CD4-positive, alpha-beta T cell treated with Interleukin-17A for 1 hour (primary cell): ENCODE measurements around the gene ERFE.
"Not testable (repeated sequence)": the region's sequence is repeated elsewhere in the genome, so short reads cannot be mapped to it uniquely, and the experiment has no call there.

Source experiments
- DNase-seq: peaks from one replicate; pipeline ENCODE4 v3.0.0-alpha.2; 2020

Gene ERFE, protein sequence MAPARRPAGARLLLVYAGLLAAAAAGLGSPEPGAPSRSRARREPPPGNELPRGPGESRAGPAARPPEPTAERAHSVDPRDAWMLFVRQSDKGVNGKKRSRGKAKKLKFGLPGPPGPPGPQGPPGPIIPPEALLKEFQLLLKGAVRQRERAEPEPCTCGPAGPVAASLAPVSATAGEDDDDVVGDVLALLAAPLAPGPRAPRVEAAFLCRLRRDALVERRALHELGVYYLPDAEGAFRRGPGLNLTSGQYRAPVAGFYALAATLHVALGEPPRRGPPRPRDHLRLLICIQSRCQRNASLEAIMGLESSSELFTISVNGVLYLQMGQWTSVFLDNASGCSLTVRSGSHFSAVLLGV

DNA sequence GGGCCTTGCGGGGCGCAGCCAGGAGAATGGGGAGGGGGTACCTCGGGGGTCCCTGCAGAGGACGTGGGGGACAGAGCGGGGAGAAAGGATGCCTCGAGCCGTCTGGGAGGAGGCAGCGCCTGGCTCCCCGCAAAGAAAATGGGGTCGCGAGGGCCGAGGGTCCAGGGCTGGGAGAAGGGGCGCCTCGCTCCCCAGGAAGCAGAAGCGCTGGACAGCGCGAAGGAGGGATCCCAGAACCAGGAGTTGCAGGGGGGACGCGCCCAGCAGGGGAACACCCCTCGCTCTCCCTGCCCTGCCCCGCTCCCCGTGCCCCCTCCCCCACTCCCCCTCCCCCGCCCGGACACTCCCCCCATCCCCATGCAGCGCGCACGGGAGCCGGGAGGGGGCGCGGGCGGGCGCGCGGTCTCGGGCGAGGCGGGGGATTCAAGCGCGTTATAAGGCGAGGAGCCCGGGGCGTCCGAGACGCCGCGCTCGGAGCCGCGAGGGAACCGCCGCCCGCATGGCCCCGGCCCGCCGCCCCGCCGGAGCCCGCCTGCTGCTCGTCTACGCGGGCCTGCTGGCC is at the start of gene ERFE:
Gene ERFE (plus strand): TSS at position 462 of the 562 bp plus-strand sequence. CDS start 38 bp downstream, at position 500.
- DNase-seq, result peak; percentile 35

DNA sequence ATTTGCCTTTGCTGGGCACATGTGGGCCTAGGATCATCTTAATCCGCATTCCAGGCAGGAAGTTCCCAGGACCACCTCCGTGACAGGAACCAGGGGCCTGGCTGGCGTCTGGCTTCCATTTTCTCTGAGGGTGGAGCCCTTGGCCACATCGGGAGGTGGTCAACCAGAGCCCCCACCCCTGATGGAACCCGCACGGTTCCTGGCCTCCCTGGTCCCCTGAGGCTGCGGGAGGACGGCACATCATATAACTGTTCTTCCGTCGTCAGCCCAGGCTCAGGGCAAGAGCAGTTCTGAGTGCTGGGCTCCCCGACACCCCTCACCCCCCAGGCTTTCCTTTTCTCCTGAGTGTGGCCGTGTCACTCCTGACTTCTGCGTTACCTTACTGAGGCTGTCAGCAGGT is 45.2 kb upstream of the ERFE start:
- DNase-seq, result no peak

DNA sequence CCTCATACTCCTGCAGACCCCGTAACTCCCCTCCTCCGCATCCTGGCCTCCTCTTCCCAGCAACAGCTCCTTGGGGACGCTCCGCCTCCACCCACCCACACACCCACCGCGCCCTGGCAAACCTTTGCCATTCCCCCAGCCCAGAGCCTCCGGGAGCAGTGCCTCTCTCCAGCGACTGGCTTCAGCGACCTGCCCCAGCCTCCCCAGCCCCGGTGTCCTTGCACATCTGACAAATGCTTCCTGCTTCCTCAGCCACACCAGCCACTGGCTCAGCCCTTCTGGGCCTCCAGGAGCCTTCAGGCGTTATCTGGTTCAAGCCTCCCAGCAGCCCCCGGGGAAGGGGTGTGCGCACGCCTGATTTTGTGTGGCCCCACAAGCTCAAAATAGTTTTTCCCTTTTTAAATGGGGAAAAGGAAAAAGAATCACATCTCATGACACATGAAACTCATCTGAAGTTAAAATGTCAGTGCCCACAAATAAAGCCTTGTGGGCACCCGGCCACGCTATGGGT is 44.4 kb upstream of the ERFE start:
- DNase-seq, result no peak

DNA sequence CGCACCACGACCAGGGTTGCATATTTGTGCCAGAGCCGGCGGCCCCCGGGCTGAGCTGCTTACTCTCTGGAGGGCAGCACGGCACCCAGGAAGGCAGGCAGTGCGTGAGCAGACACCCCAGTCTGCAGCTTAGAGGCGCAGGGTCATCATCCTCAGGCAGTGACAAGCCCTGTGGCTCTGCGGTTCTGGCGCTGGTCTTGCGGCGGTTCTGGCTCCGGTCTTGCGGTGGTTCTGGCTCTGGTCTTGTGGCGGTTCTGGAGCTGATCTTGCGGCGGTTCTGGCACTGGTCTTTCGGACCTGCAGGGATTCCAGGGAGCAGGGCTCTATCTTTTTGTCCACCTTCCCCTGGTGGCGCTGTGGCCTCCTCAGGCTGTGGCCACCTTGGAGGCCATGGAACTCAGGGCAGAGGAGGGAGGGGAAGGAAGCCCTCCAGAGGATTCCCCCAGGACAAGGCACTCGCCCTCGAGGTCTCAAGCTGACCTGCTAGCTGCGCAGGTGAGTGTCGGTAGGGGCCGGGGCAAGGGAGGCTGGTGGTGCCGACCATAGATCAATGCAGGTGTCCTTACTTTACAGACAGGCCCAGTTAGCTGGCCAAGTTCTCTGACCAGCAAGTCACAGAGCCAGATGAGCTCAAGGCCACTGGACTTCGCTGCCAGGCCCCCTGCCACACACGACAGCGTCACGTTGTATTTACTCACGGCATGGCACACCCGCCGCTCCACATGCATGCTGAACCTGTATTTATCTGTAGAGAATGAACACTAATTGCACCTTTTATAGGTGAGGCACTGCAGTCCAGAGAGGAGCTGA is 43.7 kb upstream of the ERFE start:
- DNase-seq, result no peak

DNA sequence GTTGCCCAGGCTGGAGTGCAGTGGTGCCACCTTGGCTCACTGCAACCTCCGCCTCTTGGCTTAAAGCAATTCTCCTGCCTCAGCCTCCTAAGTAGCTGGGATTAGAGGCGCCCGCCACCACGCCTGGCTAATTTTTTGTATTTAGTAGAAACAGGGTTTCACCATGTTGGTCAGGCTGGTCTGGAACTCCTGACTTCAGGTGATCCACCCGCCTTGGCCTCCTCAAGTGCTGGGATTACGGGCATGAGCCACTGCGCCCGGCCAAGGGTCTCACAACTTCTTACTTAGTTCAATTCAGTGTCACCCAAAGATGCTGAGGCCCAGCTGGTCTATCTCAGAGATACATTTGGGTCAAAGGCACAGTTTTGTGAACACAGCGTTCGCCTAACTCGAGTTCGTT is 43.1 kb upstream of the ERFE start:
- not testable (repeated sequence) for DNase-seq

DNA sequence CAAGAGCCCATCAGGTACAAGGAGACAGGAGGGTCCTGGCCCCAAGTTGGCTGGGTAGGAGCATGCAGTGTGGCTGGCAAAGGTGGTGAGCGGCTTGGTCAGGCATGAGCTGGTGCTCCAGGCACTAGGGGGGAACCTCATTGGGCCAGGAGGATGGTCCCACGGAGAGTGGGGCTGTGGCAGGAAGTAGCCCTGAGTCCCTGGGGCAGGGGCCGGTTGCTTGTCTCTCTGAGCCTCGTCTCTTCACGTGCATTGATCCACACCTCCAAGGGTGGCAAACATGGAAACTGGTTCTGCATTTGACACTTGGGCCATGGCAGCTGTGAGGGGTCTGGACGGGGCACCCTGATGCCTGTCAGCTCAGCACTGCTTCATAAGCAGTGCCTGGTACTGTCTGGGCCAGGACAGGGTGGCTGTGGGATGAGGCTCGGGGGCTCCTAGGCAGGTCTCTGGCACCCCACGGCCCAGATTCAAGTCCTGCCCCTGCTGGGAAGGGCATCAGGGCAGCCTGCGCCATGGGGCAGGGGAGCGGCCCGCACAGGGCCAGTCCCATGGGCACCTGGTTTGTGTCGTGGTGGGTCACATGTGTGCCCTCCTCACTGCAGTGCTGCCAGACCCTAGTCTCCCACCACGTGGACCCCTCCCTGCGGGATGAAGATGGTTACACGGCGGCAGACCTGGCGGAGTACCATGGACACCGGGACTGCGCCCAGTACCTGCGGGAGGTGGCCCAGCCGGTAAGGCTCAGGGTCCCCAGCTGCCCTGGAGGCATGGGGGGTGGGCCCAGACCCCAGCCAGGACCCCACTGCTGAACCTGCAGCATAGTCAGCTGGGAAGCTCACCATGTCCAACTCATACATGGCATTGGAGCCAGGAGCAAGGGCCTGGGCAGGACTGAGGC is 42.2 kb upstream of the ERFE start:
- DNase-seq, result no peak

DNA sequence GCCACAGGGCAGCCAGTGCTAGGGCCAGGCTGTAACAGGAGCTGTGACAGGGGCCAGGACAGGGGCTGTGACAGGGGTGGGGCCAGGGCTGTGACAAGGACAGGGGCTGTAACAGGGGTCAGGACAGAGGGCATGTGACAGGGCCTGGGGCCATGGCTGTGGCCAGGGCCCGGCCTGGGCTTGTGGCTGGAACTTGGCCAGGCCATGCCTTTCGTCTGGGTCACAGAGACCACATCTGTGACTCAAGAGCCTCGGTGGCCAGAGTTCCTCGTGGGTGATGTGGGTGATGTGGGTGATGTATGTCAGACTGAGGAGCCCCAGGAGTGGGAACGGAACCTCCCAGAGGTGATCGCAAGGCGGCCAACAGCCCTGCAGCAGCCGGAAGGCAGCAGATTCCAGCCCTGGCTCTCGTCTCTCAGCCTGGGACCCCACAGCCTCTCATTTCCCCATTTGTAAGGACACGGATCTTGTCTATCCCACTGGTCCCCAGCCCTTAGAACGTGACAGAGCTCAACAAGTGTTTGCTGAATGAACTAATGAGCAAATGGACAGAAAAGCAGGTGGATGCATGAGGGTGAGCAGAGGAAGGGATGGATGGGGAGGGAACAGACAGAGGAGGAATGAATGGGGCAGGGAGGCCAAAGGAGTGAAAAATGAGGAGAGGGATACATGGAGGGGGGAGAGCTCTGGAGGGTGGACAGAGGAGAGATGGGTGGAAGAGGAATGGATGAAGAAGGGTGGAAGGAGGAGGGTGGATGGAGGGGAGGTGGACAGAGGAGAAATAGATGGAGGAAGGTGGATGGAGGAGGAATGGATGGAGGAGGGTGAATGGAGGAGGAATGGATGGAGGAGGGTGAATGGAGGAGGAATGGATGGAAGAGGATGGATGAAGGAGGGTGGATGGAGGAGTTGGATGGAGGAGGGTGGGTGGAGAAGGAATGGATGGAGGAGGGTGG is 41.3 kb upstream of the ERFE start:
- no peak for DNase-seq

DNA sequence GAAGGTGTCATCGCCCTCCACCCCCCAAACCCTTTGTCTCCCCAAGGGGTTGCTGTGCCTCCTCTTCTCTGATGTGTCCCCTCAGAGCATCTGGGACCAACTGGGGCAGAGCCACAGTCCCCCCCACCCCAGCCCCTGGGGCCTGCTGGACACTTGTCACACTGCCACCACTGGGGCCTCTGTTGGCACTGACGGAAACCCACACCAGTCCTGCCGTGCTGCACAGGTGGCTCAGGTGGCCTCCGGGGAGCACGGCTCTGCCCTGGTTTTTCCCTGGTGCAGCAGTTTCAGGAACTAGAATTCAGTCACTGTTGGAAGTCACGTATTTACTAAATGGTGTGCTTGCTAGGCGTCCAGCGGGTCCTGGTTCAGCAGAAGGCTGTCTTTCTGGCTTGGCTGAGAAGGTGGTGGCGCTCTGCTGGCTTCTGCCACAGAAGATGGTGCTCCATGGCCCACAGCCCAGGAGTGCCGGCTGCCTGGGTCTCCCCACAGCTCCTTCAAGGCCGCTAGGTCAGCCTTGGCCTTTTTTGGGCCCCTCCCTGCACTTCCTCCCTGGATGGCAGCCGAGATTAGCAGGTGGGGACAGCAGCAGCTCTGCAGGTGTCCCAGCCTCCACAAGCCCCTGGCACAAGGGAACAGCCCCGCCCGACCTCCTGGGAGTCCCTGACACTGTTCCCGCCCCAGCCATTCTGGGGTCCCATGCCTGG is 38.9 kb upstream of the ERFE start:
- no peak for DNase-seq

DNA sequence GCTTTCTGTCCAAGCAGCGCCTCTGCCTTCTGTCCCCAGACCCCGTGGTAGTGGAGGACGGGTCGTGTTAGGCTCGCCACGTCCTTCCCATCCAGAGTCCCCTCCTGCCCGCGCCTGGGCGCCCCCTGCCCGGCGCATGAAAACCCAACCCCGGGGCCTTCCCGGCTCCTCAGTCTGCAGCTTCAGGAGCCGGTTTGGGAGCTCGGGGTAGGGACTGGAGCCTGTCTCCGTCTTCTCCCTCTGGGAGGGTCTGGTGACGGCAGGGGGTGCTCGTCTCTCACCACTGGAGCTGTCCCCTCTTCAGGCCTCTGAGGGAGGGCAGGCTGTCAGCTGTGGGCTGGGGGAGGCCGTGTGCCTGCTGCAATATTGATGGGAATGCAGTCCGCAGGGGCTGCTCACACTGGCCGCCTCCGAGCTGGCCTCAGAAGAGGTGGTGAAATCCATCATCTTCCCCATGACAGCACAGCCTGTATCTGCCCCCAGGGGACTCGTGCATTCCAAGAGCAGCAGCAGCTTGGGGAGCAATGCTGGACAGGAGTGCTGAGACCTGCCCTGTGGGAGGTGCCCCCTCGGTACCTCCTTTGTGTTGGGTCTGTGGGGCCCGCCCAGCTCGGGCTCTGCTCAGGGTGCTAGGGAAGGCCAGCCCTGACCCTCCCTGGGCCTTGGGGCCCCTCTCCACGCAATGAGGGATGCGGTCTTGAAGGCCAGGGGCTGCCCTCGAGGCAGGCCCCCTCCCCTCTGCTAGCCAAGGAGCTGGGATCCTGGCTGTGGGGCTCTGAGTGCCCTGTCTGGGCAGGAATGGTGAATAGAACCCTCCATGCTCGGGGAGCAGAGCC is 38.1 kb upstream of the ERFE start:
- no peak for DNase-seq

DNA sequence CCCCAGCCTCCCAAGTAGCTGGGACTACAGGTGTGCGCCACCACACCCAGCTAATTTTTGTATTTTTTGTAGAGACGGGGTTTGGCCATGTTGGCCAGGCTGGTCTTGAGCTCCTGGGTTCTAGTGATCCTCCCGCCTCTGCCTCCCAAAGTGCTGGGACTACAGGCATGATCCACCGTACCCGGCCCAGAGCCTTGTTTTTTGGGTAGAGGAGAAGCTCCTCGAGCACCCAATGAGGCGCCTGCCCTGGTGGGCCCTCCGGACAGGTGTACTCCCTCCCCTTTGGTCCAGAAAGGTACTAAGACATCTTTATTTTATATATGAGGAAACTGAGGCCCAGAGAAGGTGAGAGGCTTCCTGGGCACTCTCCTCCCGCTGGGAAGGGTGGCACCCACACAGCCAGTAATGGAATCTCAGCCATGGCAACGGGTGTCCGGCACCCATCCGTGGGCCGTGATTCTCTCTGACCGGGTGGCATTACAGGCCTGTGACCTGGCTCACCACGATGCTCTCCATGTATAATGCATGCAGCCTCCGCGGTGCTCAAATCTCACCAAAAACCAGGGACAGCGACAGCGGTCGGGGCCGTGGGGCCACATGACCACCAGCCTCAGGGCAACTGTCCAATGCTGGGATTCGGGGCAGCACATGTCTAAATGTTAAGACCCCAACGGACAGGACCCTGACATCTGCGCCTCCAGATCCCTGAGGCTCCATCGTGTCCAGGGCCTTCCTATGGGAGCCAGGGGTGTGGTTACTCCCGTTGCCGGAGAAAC is 37.1 kb upstream of the ERFE start:
- no peak for DNase-seq

DNA sequence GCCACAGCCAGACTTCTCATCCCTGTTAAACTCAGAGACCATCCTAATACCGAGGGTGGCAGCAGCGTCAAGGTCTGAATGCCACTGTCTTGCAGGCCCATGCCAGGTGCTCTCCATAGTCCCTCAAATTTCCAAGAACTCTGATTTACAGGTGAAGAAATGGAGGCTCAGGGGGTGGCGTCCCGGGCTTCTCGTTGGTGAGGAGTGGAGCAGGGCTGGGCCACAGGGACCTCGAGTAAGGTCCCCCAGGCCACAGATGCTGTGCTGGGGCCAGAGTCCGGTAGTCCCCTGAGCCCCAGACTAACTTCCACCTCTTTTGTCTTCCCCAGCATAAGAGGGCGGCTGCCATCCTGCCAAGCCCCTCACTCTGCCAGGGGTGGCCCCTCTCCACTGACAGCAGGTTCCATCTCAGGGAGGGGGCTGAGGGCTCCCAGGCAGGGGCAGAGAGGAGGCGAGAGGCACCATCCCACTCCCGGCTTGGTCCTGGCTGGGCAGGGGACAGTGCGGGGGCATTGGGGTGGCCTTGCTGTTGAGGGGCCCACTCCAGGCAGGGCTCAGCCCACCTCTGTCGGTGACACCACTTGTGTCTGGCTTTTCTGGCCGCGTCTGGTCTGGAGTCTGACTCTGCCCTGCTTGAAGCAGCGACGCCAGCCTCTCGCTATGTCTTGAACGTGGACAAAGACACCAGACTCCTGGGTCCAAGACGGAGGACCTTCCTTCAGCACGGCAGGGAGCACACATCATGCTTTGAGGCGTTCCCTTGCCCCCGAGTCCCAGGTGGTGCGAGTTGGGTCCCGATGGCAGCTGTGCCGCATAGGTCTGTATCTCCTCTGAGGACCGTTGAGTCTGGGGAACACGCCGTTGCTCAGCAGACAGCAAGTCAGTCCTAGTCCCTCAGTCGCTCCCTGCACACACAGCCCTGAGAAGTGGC is 36.2 kb upstream of the ERFE start:
- DNase-seq, result no peak

DNA sequence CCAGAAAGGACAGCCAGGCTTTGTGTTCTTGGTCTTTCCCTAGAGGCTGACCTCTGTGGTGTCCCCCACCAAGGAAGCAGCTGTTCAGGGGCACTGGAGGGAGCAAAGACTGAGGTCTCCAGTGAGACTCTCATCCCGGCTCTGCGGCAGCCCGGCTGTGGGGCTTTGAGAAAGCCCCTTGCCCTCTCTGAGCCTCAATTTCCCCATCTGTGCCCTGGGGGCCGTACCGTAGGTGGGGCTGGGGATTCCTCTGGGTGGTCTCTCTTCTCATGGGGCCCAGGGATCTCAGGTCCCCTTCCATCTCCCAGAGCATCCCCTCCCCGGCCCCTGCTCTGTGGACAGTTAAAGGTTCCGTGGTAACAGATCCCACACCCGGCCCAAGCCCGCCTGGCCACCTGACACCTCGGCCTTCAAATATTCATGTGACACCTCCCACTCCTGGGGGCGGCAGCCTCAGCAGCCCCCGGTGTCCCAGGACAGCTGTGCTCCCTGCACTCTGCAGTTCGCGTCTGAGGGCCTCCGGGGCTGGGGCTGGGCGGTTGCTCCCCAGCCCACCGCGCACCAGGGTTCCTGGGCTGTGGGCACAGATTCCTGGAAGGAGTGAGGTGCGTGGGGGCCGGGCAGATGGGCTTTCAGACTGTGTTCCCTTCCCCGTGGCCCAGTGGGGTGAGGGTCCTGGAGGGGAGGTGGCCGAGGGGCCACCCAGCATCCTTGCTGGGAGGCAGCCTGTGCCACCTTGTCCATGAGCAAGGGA is 35.4 kb upstream of the ERFE start:
- DNase-seq, result no peak

DNA sequence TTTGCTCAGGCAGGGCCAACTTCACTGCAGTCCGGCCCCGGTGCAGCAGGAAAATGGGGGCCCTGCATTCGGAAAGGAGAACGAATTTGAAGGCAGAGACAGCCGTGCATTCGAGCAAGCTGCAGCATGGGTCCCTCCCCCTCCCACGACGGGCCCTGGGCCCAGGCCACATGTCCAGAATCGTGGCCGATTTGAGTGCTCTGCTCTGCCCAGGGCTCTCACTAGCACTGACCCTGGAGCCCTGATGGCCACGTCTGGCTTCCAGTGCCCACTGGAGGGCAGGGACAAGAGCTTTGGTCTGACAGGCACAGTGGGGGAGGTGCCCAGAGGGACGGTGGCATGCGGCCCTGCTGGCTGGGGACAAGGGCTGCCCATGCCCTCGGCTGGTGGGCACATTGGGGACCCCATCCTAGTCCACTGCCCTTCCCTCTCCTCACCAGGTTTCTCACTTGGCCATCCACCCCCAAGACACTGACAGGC is 34.7 kb upstream of the ERFE start:
- DNase-seq, result no peak

DNA sequence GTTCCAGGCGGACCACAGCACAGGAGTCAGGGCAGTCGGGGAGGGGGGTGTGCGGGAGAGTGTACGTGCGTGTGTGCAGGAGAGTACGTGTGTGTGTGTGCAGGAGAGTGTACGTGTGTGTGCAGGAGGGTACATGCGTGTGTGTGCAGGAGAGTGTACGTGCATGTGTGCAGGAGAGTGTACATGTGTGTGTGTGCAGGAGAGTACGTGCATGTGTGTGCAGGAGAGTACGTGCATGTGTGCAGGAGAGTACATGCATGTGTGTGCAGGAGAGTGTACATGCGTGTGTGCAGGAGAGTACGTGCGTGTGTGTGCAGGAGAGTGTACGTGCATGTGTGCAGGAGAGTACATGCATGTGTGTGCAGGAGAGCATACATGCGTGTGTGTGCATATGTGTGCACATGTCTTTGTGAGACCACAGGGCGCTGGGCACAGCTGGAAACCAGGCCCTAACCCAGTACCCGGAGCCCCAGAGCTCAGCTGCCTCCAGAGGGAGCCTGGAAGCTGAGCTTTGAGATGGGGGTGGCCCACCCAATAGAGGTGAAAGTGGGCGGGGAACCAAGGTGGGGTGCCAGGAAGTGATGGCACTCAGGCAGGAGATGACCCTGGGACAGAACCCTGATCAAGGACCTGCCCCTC is 34.2 kb upstream of the ERFE start:
- DNase-seq, result no peak

DNA sequence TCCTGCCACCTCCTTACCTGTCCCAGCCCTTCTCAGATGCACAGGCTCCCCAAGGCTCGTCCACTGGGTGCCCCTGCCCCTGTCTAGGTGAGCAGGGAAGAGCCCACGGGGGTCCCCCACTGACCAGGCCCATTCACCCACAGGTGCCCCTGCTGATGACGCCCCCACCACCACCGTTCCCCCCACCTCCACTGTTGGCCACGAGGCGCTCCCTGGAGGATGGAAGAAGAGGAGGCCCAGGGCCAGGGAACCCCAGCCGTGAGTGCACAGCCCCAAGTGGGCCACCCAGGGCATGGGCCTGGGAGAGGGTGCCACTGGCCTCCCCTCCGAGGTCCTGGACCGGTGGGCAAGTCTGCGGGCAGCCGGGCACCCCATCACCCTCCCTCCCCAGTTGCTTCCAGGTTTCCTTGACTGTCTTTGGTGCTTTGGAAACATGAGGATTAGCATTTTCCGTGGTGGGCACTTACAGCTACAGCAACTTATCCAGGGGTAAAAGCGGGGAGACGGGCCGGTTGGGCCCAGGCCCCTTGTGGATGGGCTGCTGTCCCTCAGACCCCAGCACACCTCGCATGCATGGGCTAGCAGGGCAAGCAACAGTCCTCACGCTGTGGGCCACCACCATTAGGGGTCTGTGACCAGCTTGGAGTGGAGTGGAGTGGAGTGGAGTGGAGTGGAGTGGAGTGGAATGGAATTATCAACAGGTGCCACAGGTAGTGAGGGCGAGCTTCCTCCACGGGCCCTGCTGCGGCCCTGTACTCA is 33.5 kb upstream of the ERFE start:
- DNase-seq, result no peak

DNA sequence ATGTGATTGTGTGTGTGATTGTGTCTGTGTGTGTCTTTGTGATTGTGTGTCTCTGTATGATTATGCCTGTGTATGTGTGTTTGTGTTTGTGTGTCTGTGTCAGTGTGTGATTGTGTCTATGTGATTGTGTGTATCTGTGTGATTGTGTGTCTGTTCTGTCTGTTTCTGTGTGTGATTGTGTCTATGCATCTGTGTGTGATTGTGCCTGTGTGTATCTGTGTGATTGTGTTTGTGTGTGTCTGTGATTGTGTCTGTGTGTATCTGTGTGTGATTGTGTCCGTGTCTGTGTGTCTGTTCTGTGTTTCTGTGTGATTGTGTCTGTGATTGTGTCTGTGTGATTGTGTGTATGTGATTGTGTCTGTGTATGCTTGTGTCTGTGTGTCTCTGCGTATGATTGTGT is 32.4 kb upstream of the ERFE start:
- DNase-seq, result no peak
